ENCODE data around the gene PDCD1.
"Not testable (repeated sequence)": the region's sequence is repeated elsewhere in the genome, so short reads cannot be mapped to it uniquely, and the experiment has no call there.

Gene PDCD1

DNA sequence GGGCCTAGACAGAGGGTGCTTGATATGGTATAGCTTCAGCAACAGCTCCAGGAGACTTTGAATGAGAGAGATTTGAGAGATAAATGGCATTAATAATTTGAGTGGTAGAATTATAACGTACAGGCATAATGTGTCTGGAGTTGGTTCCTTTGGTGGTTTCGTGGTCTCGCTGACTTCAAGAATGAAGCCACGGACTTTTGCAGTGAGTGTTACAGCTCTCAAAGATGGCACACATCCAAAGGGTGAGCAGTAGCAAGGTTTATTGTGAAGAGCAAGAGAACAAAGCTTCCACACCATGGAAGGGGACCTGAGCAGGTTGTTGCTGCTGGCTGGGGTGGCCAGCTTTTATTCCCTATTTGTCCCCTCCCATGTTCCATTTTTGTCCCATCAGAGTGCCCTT is 23.1 kb downstream of the PDCD1 start:
- DNase-seq (ENCODE audit: low read depth in 2 of 3, low spot score in 2 of 3) = no peak

DNA sequence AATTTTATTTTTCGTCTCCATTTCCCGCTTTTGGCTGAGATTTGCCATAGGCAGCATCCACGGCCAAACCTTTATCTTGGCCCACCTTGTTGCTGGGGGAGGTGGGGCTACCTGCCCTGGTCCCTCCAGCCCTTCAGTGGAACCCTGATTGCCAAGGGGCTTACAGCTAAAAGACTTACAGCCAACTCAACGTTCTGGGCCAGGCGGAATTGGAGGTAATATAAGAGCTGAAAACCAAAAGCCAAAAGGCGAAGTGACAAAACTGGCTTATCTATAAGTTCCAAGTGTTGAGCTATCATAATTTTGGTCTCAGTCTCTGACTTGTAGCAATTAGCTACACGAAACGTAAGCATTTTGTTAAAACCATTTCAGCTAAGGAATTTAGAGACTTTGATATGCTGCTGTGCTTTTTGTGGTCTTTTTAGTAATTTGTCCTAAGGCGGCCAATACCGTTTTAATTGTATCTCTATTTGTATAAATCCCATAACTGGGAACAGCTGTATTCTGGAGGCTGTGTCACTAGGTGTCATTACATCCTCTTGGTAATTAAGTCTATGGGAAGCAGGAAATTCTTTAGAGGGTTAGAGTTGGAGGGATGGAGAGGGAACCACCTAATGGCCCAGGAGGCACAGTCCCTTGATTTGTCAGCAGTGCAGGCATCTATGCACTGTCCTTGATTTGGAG is 24.0 kb downstream of the PDCD1 start:
- DNase-seq (ENCODE audit: low read depth in 2 of 3, low spot score in 2 of 3) = no peak

- DNase-seq (ENCODE audit: low read depth in 2 of 3, low spot score in 2 of 3) = not testable (repeated sequence)
These were observed 24.8 kb downstream of the PDCD1 start for GRCh38 chr2:241833756-241834526.

- no peak for DNase-seq (ENCODE audit: low read depth in 2 of 3, low spot score in 2 of 3)
These were observed 25.5 kb downstream of the PDCD1 start for GRCh38 chr2:241833101-241833663.

DNA sequence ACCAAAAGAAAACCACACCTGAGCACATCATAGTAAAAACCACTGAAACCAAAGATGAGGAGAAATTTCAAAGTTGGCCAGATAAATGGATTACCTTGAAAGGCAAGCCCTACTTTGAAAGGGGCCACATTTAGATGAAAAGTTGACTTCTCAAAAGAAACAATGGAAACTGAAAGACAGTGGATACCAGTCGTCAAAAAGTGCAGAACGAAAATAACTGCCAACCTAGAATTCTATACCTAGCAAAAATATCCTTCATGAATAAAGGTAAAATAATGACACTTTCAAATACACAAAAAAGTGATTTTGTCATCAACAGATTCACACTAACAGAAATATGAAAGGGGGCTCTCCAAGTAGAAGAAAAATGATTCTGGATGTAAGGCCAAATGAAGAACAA is 31.3 kb downstream of the PDCD1 start:
- no peak for DNase-seq (ENCODE audit: low read depth in 2 of 3, low spot score in 2 of 3)

DNA sequence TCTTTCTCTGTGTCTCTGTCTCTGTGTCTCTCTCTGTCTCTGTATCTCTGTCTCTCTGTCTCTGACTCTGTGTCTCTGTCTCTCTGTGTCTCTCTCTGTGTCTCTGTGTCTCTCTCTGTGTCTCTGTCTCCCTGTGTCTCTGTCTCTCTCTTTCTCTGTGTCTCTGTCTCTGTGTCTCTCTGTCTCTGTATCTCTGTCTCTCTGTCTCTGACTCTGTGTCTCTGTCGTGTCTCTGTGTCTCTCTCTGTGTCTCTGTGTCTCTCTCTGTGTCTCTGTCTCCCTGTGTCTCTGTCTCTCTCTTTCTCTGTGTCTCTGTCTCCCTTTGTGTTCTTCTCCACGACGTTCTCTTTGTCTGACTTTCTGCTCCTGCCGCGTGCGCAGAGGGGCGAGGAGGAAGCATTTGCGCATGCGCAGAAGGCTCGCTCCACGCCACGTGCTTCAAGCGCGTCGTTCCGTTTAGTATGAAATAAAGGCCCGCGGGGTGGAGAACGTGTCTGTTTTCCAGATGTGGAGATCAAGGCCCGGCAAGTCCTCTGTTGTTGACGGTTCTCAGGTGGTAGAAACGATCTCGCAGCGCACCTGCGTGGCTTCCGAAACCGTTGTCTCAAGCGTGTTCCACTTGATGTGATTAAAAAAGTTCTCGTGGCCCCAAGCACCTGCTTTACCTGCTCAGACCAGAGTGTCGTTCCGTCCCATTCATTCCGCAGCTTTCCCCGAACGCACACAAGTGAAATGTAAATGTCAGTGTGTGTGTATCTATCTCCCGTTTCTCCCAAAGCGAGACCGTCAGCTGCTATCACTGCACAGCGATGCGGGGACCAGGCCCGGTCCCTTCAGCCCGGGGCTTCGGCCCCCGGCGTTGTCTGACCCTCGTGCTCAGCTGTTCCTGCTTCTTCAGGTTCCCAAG is 34.9 kb downstream of the PDCD1 start:
- DNase-seq (ENCODE audit: low read depth in 2 of 3, low spot score in 2 of 3) = not testable (repeated sequence)

DNA sequence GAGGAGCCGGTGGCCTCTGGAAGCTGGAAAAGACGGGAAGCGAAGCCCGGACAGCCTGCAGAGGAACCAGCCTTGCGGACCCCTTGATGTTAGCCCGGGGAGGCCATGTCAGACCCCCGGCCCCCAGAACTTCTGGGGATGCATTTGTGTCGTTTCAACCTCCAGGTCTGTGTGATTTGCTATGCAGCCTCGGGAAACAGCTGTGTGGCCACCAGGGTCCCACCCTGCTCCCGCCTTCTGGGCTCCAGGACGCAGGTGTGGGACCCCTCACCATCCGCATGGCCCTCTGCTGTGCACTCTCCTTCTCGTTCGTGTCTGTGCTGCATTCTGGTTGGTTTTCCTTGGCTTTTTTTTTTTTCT is 36.5 kb downstream of the PDCD1 start:
- no peak for DNase-seq (ENCODE audit: low read depth in 2 of 3, low spot score in 2 of 3)

DNA sequence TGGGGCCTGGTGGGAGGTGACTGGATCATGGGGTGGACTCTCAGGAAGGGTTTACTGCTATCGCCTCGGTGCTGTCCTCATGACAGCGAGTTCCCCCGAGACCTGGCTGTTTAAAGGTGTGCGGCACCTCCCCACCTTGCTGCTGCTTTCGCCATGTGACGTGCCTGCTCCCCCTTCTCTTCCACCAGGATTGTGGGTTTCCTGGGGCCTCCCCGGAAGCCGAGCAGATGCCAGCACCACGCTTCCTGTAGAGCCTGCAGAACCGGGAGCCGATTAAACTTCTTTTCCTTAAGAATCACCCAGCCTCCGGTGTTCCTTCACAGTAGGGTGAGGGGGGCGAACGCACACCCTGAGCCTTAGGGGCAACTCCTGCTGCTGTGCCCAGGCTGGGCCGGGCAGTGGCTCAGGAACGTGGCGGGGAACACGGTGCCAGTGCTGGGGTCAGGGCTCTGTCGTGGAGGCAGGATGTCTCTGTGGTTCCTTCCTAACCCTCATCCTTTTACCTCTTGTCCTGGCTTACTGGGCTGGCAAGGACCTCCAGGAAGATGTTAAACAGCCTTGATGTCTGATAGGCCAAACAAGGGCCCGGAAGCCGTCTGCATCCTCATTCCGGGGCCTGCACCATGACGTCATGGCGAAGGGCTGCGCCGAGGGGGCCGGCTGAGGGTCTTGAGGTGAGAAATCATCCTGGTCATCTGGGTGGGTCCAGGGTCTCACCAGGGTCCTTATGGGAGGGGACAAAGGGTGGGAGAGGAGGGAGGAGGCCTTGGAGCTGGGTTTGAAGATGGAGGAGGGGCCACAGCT is 37.0 kb downstream of the PDCD1 start:
- no peak for DNase-seq (ENCODE audit: low read depth in 2 of 3, low spot score in 2 of 3)

DNA sequence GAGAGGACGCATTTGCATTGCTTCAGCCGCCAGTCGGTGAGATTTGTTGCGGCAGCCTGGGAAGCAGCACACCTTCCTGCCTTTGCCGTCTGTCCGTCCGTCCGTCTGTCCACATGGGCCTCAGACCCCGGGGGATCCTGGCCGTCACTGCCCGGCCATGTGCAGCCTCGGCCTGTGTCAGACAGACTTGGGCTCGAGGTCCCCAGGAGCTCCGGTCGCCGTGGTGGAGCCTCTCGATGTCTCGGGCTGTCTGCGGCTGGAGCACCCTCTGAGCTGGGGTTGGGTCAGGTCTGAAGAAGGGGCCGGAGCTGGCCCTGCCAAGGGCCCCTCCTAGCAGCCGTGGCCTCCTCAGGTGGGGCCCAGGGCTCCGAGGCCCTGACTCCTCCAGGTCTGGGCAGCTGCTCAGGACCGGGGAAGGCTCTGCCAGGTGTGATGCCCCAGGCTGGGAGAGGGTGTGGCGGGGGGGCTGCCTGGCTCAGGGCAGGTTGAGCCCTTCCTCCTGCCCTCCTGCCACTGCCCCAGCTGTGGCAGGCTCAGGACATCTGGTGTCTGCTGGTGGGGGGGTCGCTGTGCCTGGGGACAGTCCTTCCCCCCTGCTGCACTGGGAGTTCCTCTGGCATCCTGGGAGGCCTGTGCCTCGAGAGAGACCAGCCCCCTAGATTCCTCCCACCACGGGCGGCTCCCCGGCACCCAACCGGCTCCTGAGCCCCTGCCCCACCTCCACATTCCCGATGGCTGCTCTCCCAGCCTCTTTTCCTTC is 37.9 kb downstream of the PDCD1 start:
- no peak for DNase-seq (ENCODE audit: low read depth in 2 of 3, low spot score in 2 of 3)

DNA sequence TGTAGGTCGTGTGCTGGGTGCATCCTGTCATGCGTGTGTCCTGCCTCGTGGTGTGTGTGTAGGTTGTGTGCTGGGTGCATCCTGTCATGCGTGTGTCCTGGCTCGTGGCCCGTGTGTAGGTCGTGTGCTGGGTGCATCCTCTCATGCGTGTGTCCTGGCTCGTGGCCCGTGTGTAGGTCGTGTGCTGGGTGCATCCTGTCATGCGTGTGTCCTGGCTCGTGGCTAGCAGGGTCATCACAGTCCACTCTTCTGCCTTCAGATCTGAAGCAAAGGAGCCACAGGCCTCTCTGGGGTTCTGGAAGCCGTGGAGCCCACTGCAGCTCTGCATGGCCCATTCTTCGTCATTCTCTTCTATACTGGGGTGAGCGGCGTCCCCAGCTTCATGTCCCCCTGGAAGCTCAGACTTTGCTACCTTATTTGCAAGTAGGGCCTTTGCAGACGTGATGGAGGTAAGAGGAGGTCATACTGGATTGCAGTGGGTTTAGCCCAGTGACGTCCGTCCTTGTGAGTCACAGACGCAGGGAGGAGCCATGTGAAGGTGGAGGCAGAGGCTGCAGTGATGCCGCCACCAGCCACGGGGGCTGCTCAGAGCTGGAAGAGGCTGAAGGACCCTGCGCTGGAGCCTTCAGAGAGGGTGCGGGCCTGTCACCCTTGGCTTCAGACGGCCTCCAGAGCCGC is 38.6 kb downstream of the PDCD1 start:
- not testable (repeated sequence) for DNase-seq (ENCODE audit: low read depth in 2 of 3, low spot score in 2 of 3)

DNA sequence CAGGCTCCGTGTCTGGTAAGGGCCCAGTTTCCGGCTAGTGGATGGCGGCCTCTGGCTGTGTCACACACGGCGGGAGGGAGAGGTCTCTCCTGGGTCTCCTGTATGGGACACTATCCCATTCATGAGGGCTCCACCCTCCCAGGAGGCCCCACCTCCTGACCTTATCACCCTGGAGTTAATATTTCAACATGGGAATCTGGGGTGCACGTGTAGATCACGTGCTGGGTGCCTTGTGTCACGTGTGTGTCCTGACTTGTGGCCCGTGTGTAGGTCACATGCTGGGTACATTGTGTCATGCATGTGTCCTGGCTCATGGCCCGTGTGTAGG is 39.8 kb downstream of the PDCD1 start:
- no peak for DNase-seq (ENCODE audit: low read depth in 2 of 3, low spot score in 2 of 3)

DNA sequence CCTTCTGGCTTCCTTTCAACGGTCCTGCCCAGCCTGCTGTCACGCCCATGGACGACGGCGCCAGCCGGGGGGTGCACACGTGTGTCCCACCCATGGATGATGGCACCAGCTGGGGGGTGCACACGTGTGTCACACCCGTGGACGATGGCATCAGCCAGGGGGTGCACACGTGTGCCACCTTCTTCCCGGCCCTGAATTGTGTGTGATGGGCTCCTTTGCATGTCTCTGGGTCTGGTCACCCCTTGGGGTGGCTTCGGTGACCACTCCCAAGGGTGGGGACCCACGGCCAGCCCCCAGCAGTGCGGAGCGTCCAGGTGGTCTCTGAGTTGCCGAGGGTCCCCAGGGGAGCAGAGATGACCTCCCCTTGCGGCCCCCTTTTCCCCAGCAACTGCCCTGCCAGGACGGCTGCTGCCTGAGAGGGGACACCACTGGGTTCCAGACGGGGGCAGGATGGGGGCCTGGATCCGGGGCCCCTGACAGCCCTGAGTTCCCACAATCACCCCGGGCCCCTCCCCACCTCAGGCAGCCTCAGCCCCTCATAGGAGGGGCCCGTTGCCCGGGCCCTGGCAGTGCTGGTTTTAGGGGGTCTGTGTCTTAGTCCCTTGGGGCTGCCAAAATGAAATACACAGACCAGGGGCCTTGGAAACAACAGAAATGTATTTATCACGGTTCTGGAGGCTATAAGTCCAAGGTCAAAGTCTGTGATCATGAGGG is 40.3 kb downstream of the PDCD1 start:
- no peak for DNase-seq (ENCODE audit: low read depth in 2 of 3, low spot score in 2 of 3)

DNA sequence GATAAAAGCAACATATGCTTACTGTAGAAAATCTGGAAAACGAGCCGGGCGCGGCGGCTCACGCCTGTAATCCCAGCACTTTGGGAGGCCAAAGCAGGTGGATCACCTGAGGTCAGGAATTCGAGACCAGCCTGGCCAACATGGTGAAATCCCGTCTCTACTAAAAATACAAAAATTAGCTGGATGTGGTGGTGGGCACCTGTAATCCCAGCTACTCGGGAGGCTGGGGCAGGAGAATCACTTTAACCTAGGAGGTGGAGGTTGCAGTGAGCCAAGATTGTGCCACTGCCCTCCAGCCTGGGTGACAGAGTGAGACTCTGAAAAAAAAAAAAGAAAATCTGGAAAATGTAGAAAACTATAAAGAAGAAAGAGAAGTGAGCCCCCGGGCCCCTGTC is 40.9 kb downstream of the PDCD1 start:
- DNase-seq (ENCODE audit: low read depth in 2 of 3, low spot score in 2 of 3) = not testable (repeated sequence)

- DNase-seq (ENCODE audit: low read depth in 2 of 3, low spot score in 2 of 3) = no peak
These were observed 41.4 kb downstream of the PDCD1 start for GRCh38 chr2:241817126-241817820.

DNA sequence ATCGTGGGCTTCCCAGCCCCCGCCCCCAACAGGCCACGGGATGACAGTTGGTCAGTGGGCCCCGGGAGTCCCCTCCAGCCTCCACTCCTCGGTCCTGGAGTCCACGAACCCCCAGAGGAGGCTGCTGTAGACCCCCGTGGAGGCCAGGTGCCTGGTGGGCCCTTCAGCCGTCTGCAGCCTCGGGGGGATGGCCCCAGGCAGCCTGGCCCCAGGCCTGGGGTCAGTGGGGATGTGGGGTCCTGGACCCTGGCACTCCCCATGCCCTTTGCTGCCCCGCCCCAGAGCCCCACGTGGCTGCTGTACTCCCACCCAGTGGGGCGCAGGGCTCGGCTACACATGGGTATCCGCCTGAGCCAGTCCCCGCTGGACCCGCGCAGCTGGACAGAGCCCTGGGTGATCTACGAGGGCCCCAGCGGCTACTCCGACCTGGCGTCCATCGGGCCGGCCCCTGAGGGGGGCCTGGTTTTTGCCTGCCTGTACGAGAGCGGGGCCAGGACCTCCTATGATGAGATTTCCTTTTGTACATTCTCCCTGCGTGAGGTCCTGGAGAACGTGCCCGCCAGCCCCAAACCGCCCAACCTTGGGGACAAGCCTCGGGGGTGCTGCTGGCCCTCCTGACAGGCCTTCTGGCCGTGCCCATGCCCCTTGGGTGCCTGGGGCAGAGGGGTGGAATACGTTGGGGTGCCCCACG is 42.1 kb downstream of the PDCD1 start:
- DNase-seq (ENCODE audit: low read depth in 2 of 3, low spot score in 2 of 3) = no peak

DNA sequence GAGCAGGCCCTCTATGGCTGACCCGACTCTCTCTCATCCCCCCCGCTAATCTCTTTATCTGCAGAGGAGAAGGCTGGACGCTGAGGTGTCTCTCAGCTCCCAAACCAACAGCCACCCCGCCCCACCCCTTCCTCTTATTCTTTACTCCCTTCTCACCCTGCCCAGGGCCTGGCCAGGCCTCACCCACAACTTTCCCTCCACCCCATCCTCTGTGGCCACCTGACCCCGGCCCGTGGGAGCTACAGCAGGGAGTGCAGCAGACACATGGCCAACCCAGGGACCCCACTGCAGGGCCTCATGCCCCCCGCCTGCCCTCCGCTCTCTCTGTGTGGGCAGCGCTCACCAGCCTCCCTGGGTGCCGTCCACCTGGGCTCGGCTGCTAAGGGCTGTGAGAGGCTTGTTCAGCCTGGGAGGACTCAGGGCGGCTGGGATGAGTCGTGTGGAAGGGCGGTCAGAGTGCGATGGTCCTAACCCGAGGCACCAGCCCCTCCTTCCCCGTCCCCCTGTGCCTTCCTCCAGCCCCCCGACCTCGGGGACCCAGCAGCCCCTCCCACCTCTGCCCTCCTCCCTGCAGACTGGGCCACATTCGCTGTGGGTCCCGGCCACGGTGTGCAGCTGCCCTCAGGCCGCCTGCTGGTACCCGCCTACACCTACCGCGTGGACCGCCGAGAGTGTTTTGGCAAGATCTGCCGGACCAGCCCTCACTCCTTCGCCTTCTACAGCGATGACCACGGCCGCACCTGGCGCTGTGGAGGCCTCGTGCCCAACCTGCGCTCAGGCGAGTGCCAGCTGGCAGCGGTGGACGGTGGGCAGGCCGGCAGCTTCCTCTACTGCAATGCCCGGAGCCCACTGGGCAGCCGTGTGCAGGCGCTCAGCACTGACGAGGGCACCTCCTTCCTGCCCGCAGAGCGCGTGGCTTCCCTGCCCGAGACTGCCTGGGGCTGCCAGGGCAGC is 42.9 kb downstream of the PDCD1 start:
- no peak for DNase-seq (ENCODE audit: low read depth in 2 of 3, low spot score in 2 of 3)

All from activated CD8-positive, alpha-beta memory T cell treated with anti-CD3 and anti-CD28 coated beads for 48 hours (primary cell).